Muscle of leg (tissue), 16 donors: ENCODE data around the gene C13orf42. TPM values are rescaled to one million over a fixed set of nuclear protein-coding genes. Genes with fewer than 3 reads are reported as not detected.

Source experiments
- DNase-seq: peaks from one replicate; pipeline ENCODE4 v3.0.0; 2013
- H3K27ac ChIP-seq: one replicate; pipeline ENCODE4 v1.5.1; 2013; ENCODE audit warnings: mild to moderate bottlenecking, low read length, control low read depth
- H3K27me3 ChIP-seq: one replicate; pipeline ENCODE4 v1.6.1; 2013; ENCODE audit warnings: low read length; ENCODE audit not compliant: control insufficient read depth, insufficient read depth
- H3K36me3 ChIP-seq: one replicate; pipeline ENCODE4 v1.6.1; 2013; ENCODE audit warnings: low read length; ENCODE audit not compliant: control insufficient read depth, insufficient read depth
- H3K4me1 ChIP-seq: one replicate; pipeline ENCODE4 v1.6.1; 2013; ENCODE audit warnings: low read length; ENCODE audit not compliant: control insufficient read depth, insufficient read depth
- H3K4me3 ChIP-seq: one replicate; pipeline ENCODE4 v1.5.1; 2013; ENCODE audit warnings: low read length, control low read depth
- H3K9me3 ChIP-seq: replicated peaks from 2 replicates; pipeline ENCODE4 v1.6.1; 2013; ENCODE audit warnings: low read depth, low read length; ENCODE audit not compliant: control insufficient read depth
- WGBS: methylation state at CpG from one replicate; pipeline ENCODE4 v1.1.5; 2013; ENCODE audit warnings: missing lambda C conversion rate; ENCODE audit not compliant: insufficient coverage; 5-methylcytosine and 5-hydroxymethylcytosine counted together
- long read RNA-seq, 11 donors: transcript quantifications; one replicate each; lab custom pipeline, GENCODE V29; 2026
- polyA plus RNA-seq, 8 donors: library from polyadenylated mRNA; unstranded; fragments of 120-200 nt; gene quantifications; one replicate each; pipeline versions ENCODE4 v1.2.1 to v1.2.3, GENCODE V29; 2013; ENCODE audit warnings: inconsistent platforms in 1 of 8, low replicate concordance in 1 of 8; ENCODE audit not compliant: insufficient read length in 8 of 8, insufficient read depth in 1 of 8
- total RNA-seq: library from RNA; stranded (reverse); fragments of 120-200 nt; gene quantifications from one replicate; pipeline ENCODE4 v1.2.4, GENCODE V29; 2013

The C13orf42 gene
- total RNA-seq (0.09 TPM), polyA plus RNA-seq (under 1 TPM in 4 of 8 donors, not detected in 4; 0.04 to 0.06 (median 0.05) TPM)
- long read RNA-seq, donor 1: 0 reads
- long read RNA-seq, donor 2: 0 reads
- long read RNA-seq, donor 3: 0 reads
- long read RNA-seq, donor 4: 0 reads
- long read RNA-seq, donor 5, partial matches to known transcripts: 0 of 1 reads
- long read RNA-seq, donor 5, other reads (novel, unspliced or antisense): 0 of 1 reads
- long read RNA-seq, donor 6: 0 reads
- long read RNA-seq, donor 7: 0 reads
- long read RNA-seq, donor 8: 0 reads
- long read RNA-seq, donor 9: 0 reads
- long read RNA-seq, donor 10: 0 reads
- long read RNA-seq, donor 11: 0 reads

DNA sequence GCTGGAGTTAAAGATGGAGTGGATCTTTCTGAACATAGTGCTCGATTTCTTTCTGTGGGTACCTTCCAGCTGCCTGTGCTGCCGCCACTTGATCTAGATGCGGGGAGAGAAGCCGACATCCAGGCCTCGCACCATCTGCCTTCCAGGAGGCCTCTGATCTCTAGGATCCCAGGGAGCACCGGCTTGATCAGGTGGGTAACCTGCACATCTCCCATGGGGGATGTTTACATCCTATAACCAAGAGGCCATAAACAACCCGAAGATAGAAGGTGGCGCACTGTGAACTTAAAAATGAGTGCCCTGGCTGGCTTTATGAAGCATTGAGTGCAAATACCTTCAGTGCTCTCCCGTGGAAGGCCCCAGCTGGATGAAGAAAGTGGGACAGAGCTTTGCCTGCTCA is at the start of gene C13orf42:
Gene C13orf42, minus strand, starts transcription at position 101 of the 400 bp plus-strand sequence. Its CDS starts 65 bp downstream, at position 36.
- peaks cover 1% of the 10 kb centered on the region for H3K27me3 ChIP-seq
- no peaks in the 10 kb centered on the region for H3K9me3 ChIP-seq
- WGBS: 85% methylated on average over 6 of the region's 9 CpGs
- H3K27ac ChIP-seq: no peak within 1 kb of the TSS
- no peak for DNase-seq
- H3K36me3 ChIP-seq: no peaks in the 10 kb centered on the region
- no peak within 1 kb of the TSS for H3K4me3 ChIP-seq
- no peaks in the 10 kb centered on the region for H3K4me1 ChIP-seq

DNA sequence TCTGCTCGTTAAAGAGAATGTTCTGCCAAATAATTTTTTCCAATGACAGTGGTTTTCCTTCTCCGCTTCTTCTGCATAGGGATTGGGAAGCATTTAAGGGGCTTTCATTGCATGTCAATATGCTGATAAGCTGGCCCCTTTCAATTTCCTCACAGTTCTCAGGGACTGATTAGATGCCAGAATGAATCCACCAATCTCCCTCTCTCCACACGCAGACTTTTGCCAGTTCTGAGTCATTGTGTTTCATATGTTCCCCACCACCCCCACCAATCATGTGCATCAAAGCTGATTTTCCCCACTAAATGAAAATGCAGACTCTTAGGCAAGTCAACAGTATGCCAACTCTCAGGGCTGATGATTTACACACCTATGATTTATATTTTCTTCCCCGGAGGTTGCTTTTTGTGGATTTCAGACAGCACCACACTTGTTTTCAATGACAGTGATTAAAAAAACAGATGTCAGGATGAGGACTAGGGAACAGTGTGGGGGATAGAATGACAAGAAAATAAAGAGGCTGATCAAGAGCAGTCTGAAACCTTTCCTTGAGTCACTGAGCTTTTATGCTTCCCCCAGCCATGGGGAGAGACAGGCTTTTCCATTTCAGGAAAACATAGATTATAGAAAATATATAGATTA is 47.9 kb upstream of the C13orf42 start:
- H3K4me3 ChIP-seq: no peak overlapping the region
- H3K36me3 ChIP-seq: no peaks in the 10 kb centered on the region
- WGBS: 20% methylated on average over 3 of the region's 4 CpGs
- H3K27me3 ChIP-seq: peaks cover under 1% of the 10 kb centered on the region
- peak overlapping the region; percentile 53 for H3K27ac ChIP-seq
- peaks cover 5% of the 10 kb centered on the region for H3K4me1 ChIP-seq
- H3K9me3 ChIP-seq: no peaks in the 10 kb centered on the region
- peak; percentile 91 for DNase-seq

GRCh38 chr13:51158365-51158764 is 47.3 kb upstream of the C13orf42 start:
- DNase-seq: peak; percentile 46
- Histone ChIP-seq H3K9me3 (no peaks in the 10 kb centered on the region), H3K27ac (peak overlapping the region; percentile 53), H3K36me3 (no peaks in the 10 kb centered on the region), H3K27me3 (no peaks in the 10 kb centered on the region), H3K4me1 (peaks cover 5% of the 10 kb centered on the region), H3K4me3 (no peak overlapping the region)
- WGBS: no CpG with 5 or more reads among the region's 4 CpGs

- WGBS: no CpG with 5 or more reads among the region's 3 CpGs
- H3K9me3 ChIP-seq: no peaks in the 10 kb centered on the region
- no peak for DNase-seq
- no peak overlapping the region for H3K27ac ChIP-seq
- no peaks in the 10 kb centered on the region for H3K36me3 ChIP-seq
- no peak overlapping the region for H3K4me3 ChIP-seq
- H3K27me3 ChIP-seq: no peaks in the 10 kb centered on the region
- peaks cover 9% of the 10 kb centered on the region for H3K4me1 ChIP-seq
These were observed 45.6 kb upstream of the C13orf42 start for GRCh38 chr13:51156648-51157047.

- H3K9me3 ChIP-seq: peaks cover 2% of the 10 kb centered on the region
- WGBS: no CpG with 5 or more reads among the region's 8 CpGs
- no peaks in the 10 kb centered on the region for H3K36me3 ChIP-seq
- no peak overlapping the region for H3K4me3 ChIP-seq
- DNase-seq: peak; percentile 80
- peaks cover 9% of the 10 kb centered on the region for H3K4me1 ChIP-seq
- H3K27me3 ChIP-seq: no peaks in the 10 kb centered on the region
- H3K27ac ChIP-seq: peak overlapping the region; percentile 59
These were observed 44.9 kb upstream of the C13orf42 start for GRCh38 chr13:51155776-51156515.

DNA sequence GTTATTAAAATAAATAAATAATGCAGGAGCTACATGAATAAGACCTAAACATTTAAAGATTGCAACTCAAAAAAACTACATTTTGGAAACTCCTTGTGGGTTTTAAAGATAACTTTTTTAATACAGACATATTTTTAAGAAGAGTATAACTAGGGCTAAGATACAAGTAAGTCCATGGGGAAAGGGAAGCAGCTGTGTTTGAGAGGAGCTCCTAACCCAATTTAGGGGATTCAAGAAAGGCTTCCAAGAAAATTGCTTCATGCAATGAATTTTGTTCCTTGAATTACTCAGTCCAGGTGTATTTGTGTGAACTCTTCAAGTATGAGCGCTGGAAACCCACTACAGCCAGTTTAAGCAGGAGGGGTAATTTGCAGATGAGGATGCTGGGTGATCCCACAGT is 44.1 kb upstream of the C13orf42 start:
- WGBS: no CpG with 5 or more reads among the region's 1 CpG
- H3K27ac ChIP-seq: peak overlapping the region; percentile 59
- peaks cover 2% of the 10 kb centered on the region for H3K9me3 ChIP-seq
- peaks cover 9% of the 10 kb centered on the region for H3K4me1 ChIP-seq
- H3K27me3 ChIP-seq: no peaks in the 10 kb centered on the region
- H3K36me3 ChIP-seq: no peaks in the 10 kb centered on the region
- peak; percentile 83 for DNase-seq
- H3K4me3 ChIP-seq: no peak overlapping the region

DNA sequence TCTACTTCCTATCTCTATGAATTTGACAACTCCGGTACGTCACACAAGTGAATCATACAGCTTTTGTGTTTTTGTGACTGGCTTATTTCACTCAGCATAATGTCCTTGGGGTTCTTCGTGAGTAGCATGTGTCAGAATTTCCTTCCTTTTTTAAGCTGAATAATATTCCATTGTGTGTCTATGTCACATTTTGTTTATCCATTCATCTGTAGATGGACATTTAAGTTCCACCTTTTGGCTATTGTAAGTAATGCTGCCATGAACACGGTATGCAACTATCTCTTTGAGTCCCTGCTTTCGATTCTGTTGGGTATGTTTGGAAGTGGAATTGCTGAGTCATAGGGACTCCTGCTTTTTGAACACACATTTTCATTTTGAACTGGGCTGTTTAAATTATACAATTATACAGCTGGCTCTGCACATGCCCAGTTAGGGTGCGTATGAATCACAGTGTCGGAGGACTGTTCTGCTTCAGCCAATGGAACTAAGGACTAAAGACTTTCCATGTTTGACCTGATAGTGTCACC is 43.0 kb upstream of the C13orf42 start:
- Histone ChIP-seq H3K4me3 (no peak overlapping the region), H3K9me3 (peaks cover 2% of the 10 kb centered on the region), H3K27me3 (no peaks in the 10 kb centered on the region), H3K36me3 (no peaks in the 10 kb centered on the region), H3K27ac (no peak overlapping the region), H3K4me1 (peaks cover 9% of the 10 kb centered on the region)
- 90% methylated on average over 2 of the region's 7 CpGs for WGBS
- DNase-seq: peak; percentile 33

DNA sequence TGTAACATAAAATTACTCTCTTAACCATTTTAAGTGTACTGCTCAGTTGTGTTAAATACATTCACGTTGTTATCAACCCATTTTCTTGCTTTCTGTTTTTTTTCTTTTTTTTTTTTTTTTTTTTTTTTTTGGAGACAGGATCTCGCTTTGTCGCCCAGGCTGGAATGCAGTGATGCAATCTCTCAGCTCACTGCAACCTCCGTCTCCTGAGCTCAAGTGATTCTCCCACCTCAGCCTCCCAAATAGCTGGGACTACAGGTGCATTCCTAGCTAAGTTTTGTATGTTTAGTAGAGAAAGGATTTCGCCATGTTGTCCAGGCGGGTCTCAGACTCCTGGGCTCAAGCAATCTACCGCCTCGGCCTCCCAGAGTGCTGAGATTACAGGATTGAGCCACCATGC is 42.5 kb upstream of the C13orf42 start:
- no peak for DNase-seq
- Histone ChIP-seq H3K4me1 (peaks cover 10% of the 10 kb centered on the region), H3K4me3 (no peak overlapping the region), H3K27ac (no peak overlapping the region), H3K36me3 (no peaks in the 10 kb centered on the region), H3K27me3 (no peaks in the 10 kb centered on the region), H3K9me3 (peaks cover 2% of the 10 kb centered on the region)
- WGBS: 100% methylated on average over 3 of the region's 8 CpGs

- 38% methylated on average over 3 of the region's 5 CpGs for WGBS
- no peak for DNase-seq
- H3K9me3 ChIP-seq: peaks cover 2% of the 10 kb centered on the region
- no peak overlapping the region for H3K27ac ChIP-seq
- no peaks in the 10 kb centered on the region for H3K36me3 ChIP-seq
- H3K4me3 ChIP-seq: no peak overlapping the region
- H3K4me1 ChIP-seq: peaks cover 10% of the 10 kb centered on the region
- H3K27me3 ChIP-seq: no peaks in the 10 kb centered on the region
These were observed 41.6 kb upstream of the C13orf42 start for GRCh38 chr13:51152701-51153100.

DNA sequence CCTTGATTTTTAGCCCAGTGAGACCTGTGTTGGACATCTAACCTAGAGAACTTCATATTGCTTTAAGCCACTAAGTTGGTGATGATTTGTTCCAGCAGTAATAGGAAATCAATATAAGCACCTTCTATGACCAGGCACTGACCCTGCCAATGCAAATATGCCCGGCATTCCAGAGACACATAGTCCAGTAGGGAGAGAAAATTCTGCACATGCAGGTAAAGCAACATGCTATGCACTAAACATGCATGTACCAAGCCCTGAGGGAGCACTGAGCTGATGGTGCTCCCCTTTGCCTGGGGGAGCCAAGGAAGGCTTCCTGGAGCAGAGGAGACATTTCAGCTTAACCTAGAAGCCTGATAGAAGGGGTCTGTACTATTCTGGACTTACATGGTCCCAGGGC is 40.4 kb upstream of the C13orf42 start:
- no peak for DNase-seq
- Histone ChIP-seq H3K4me1 (peaks cover 10% of the 10 kb centered on the region), H3K4me3 (no peak overlapping the region), H3K27me3 (no peaks in the 10 kb centered on the region), H3K27ac (no peak overlapping the region), H3K36me3 (no peaks in the 10 kb centered on the region), H3K9me3 (peaks cover 2% of the 10 kb centered on the region)
- WGBS: no CpG with 5 or more reads among the region's 1 CpG
